A204.1 (cell line): Measurements from ENCODE around the gene CAMTA1.

Experiments used
- FAIRE-seq: peaks from 2 replicates; lab custom pipeline; 2012; peaks lifted over from hg19 to GRCh38; lab: Jason Lieb, UNC

The CAMTA1 gene

GRCh38 chr1:7290971-7291970 is 506.0 kb downstream of the CAMTA1 start:
- no peak for FAIRE-seq

GRCh38 chr1:7292036-7292681 is 506.9 kb downstream of the CAMTA1 start:
- peak; percentile 100 for FAIRE-seq

- no peak for FAIRE-seq
Measured at GRCh38 chr1:7292714-7293419, 507.6 kb downstream of the CAMTA1 start.

GRCh38 chr1:7293702-7294629 is 508.7 kb downstream of the CAMTA1 start:
- no peak for FAIRE-seq

GRCh38 chr1:7294636-7295035 is 509.4 kb downstream of the CAMTA1 start:
- FAIRE-seq = no peak

GRCh38 chr1:7295946-7296345 is 510.7 kb downstream of the CAMTA1 start:
- no peak for FAIRE-seq

- FAIRE-seq = peak; percentile 52
Measured at GRCh38 chr1:7296968-7297367, 511.7 kb downstream of the CAMTA1 start.

GRCh38 chr1:7298145-7298544 is 512.9 kb downstream of the CAMTA1 start:
- FAIRE-seq = no peak

- no peak for FAIRE-seq
Measured at GRCh38 chr1:7298749-7299151, 513.5 kb downstream of the CAMTA1 start.

GRCh38 chr1:7299329-7299799 is 514.1 kb downstream of the CAMTA1 start:
- FAIRE-seq = no peak

GRCh38 chr1:7299994-7300393 is 514.7 kb downstream of the CAMTA1 start:
- peak; percentile 99 for FAIRE-seq

GRCh38 chr1:7300893-7301663 is 515.8 kb downstream of the CAMTA1 start:
- no peak for FAIRE-seq

- FAIRE-seq = no peak
Measured at GRCh38 chr1:7301664-7301981, 516.4 kb downstream of the CAMTA1 start.

- no peak for FAIRE-seq
Measured at GRCh38 chr1:7302126-7302525, 516.9 kb downstream of the CAMTA1 start.

GRCh38 chr1:7302873-7303272 is 517.6 kb downstream of the CAMTA1 start:
- FAIRE-seq = peak; percentile 72

GRCh38 chr1:7303554-7304317 is 518.5 kb downstream of the CAMTA1 start:
- no peak for FAIRE-seq

GRCh38 chr1:7313081-7313546 is 527.9 kb downstream of the CAMTA1 start:
- FAIRE-seq = peak; percentile 99

GRCh38 chr1:7313826-7314225 is 528.6 kb downstream of the CAMTA1 start:
- FAIRE-seq = no peak

GRCh38 chr1:7315316-7315715 is 530.1 kb downstream of the CAMTA1 start:
- no peak for FAIRE-seq

- no peak for FAIRE-seq
Measured at GRCh38 chr1:7315946-7316345, 530.7 kb downstream of the CAMTA1 start.
